BE2C (cell line): ENCODE measurements around the gene ZNF444.
A peak's percentile ranks its signal among the peaks of the same experiment; 100 is the strongest.

Source experiments
- DNase-seq: peaks from one replicate; pipeline ENCODE4 v3.0.0-alpha.2; 2020
- H3K27me3 ChIP-seq: fragments of 250-450 bp; sonication (Bioruptor Pico); 2 replicates; pipeline ENCODE4 v1.5.1; 2020; ENCODE audit warnings: mild to moderate bottlenecking
- H3K36me3 ChIP-seq: fragments of 250-450 bp; sonication (Bioruptor Pico); 2 replicates; pipeline ENCODE4 v1.5.1; 2020; ENCODE audit warnings: mild to moderate bottlenecking
- H3K4me1 ChIP-seq: fragments of 250-450 bp; sonication (Bioruptor Pico); 2 replicates; pipeline ENCODE4 v1.5.1; 2020
- H3K4me3 ChIP-seq: 2 replicates; pipeline ENCODE4 v1.5.1; 2011; ENCODE audit warnings: low read depth, low read length
- H3K9me3 ChIP-seq: fragments of 250-450 bp; sonication (Bioruptor Pico); 2 replicates; pipeline ENCODE4 v1.5.1; 2020
- TF ChIP-seq, protein P1 (sequence below): IDR thresholded peaks from 2 replicates; pipeline ENCODE4 v1.5.1; 2012; ENCODE audit warnings: mild to moderate bottlenecking, low read depth, low read length

Gene ZNF444

DNA sequence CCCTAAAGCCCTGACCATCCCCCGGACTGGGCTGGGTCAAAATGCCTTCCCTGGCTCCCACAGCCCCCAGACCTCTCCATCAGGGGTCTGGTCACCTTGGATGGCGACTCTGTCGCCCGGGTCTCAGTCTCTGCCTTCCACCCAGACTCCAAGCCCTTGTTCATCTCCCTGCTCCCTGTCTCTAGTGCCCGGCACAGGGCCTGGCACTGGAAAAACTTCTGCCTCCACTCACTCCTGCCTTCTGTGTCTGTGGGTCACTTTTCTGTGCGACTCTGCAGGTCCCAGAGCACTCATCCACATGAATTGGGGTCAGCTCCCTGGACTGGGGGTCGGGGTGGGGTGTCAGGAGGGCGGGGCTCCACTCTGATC is 21.1 kb upstream of the ZNF444 start:
- peak overlapping the region; percentile 88 for H3K4me3 ChIP-seq

DNA sequence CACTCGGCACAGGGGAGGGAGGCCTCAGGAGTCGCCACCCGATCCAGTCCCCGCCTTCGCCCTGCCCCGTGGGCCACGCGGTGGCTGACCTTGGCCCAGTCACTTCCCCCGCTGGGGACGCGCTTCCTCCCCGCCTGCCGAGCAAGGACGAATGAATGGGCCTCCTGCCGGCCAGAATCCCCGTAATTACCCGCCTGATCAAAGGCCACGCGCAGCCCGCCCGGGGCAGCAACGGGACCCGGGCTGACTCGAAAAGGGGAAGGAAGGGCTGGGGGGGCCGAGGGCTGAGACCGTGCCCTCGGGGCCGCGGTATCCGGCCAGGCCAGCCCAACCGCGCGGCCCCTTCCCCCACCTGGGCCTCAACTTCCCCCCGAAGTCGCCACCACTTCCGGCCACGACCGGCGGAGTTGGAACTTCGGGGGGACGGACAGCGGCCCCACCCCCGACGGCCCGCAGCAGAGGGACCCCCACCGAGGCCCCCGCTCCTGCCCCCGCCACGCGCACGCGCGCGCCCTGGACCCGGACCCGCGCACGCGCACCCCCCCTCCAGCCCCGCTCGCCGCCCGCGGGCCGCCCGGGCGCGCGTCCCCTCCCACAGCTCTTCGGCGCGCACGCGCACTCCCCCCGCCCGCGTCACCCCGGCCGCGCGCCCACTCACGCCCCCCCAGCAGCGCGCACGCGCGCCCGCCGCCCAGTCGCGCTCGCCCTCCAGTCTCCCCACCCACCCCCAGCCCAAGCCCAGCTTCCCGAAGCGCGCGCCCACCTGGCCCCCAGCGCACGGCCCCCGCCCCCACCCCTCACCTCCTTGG is 20.5 kb upstream of the ZNF444 start:
- Histone ChIP-seq H3K4me1 (peaks cover 10% of the 10 kb centered on the region; the same call in 1 of the 2 replicates), H3K36me3 (peaks cover 25% of the 10 kb centered on the region), H3K27me3 (no peaks in the 10 kb centered on the region), H3K4me3 (peak overlapping the region; percentile 88), H3K9me3 (no peaks in the 10 kb centered on the region)
- TF ChIP-seq, protein P1, sequence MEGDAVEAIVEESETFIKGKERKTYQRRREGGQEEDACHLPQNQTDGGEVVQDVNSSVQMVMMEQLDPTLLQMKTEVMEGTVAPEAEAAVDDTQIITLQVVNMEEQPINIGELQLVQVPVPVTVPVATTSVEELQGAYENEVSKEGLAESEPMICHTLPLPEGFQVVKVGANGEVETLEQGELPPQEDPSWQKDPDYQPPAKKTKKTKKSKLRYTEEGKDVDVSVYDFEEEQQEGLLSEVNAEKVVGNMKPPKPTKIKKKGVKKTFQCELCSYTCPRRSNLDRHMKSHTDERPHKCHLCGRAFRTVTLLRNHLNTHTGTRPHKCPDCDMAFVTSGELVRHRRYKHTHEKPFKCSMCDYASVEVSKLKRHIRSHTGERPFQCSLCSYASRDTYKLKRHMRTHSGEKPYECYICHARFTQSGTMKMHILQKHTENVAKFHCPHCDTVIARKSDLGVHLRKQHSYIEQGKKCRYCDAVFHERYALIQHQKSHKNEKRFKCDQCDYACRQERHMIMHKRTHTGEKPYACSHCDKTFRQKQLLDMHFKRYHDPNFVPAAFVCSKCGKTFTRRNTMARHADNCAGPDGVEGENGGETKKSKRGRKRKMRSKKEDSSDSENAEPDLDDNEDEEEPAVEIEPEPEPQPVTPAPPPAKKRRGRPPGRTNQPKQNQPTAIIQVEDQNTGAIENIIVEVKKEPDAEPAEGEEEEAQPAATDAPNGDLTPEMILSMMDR: peak; percentile 18; the same call in 1 of the 2 replicates
- peak; percentile 84 for DNase-seq

More for the DNA sequence above, 21.1 kb upstream of the ZNF444 start:
- TF ChIP-seq, protein P1: no peak
- Histone ChIP-seq H3K36me3 (peaks cover 25% of the 10 kb centered on the region), H3K27me3 (no peaks in the 10 kb centered on the region), H3K9me3 (no peaks in the 10 kb centered on the region), H3K4me1 (peaks cover 10% of the 10 kb centered on the region; the same call in 1 of the 2 replicates)
- DNase-seq: no peak

- peaks cover 22% of the 10 kb centered on the region for H3K36me3 ChIP-seq
- no peaks in the 10 kb centered on the region for H3K27me3 ChIP-seq
- H3K4me3 ChIP-seq: peak within 1 kb of the TSS; percentile 88
- H3K9me3 ChIP-seq: no peaks in the 10 kb centered on the region
- DNase-seq: peak; percentile 99
- peaks cover 10% of the 10 kb centered on the region; the same call in 1 of the 2 replicates for H3K4me1 ChIP-seq
- TF ChIP-seq, protein P1: no peak
These were observed 19.6 kb upstream of the ZNF444 start, which contains the start of gene ZNF787 for GRCh38 chr19:56121180-56122167. Gene ZNF787, minus strand, starts transcription at chr19:56121295. Its CDS starts 18,078 bp downstream, at chr19:56103217.

DNA sequence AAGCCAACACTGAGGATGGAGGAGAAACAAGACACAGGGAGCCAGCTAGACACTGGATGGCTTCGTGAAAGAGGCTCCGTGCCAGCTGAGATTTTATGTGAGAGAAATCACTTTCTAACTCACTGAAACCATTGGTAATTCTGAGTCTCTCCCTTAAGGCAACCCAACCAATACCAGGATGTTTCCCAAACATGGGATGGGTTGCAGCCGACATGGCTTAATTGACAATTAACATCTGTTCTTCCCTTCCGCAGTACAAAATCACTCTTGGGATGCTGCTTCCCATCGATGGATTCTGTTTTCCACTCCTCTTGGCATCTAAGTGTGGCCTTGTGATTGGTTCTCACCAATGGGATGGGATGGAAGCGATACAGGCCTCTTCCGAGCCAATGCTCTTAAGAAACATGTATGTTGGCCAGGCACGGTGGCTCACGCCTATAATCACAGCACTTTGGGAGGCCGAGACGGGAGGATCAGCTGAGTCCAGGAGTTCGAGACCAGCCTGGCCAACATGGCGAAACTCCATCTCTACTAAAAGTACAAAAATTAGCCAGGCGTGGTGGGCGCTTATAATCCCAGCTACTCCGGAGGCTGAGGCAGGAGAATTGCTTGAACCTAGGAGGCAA is 17.7 kb upstream of the ZNF444 start:
- Histone ChIP-seq H3K36me3 (peaks cover 16% of the 10 kb centered on the region), H3K9me3 (no peaks in the 10 kb centered on the region; the same call in 1 of the 2 replicates), H3K4me1 (peaks cover 10% of the 10 kb centered on the region; the same call in 1 of the 2 replicates), H3K4me3 (no peak overlapping the region), H3K27me3 (no peaks in the 10 kb centered on the region)
- TF ChIP-seq, protein P1: no peak
- no peak for DNase-seq

- Histone ChIP-seq H3K27me3 (no peaks in the 10 kb centered on the region), H3K36me3 (peaks cover 4% of the 10 kb centered on the region), H3K4me3 (no peak overlapping the region), H3K4me1 (peaks cover 4% of the 10 kb centered on the region; the same call in 1 of the 2 replicates), H3K9me3 (no peaks in the 10 kb centered on the region; the same call in 1 of the 2 replicates)
- TF ChIP-seq, protein P1: no peak
- DNase-seq: no peak
These were observed 16.5 kb upstream of the ZNF444 start for GRCh38 chr19:56124578-56124977.
